Calu3 (cell line): Measurements from ENCODE around the gene PSENEN. TPM values are rescaled to one million over a fixed set of nuclear protein-coding genes. Genes with fewer than 3 reads are reported as not detected.
A peak's percentile ranks its signal among the peaks of the same experiment; 100 is the strongest.

Source experiments
- BruUV-seq: library from RNA; stranded (reverse); fragments of 400-500 nt; replicated peaks from 2 replicates; lab custom pipeline; 2021; lab: Mats Ljungman, UMichigan
- CTCF ChIA-PET: fragments of 300-600 bp; sonication (Branson Sonifier 250); formaldehyde crosslinking; loops from one replicate; lab custom pipeline; 2022; ENCODE audit warnings: antibody characterized with exemption; lab: Charles Lee
- DNase-seq: peaks from one replicate; pipeline ENCODE4 v3.0.0; 2022
- H3K27ac Mint-ChIP-seq: one replicate; pipeline ENCODE4 v1.8.0; 2022; ENCODE audit warnings: mixed read lengths; ENCODE audit not compliant: unreplicated experiment
- H3K27me3 Mint-ChIP-seq: one replicate; pipeline ENCODE4 v1.8.0; 2022; ENCODE audit warnings: mixed read lengths; ENCODE audit not compliant: unreplicated experiment
- H3K36me3 Mint-ChIP-seq: one replicate; pipeline ENCODE4 v1.8.0; 2022; ENCODE audit warnings: mild to moderate bottlenecking, moderate library complexity, mixed read lengths; ENCODE audit not compliant: insufficient read depth, unreplicated experiment
- H3K4me1 Mint-ChIP-seq: one replicate; pipeline ENCODE4 v1.8.0; 2022; ENCODE audit warnings: mild to moderate bottlenecking, low read depth, mixed read lengths; ENCODE audit not compliant: unreplicated experiment
- H3K4me3 Mint-ChIP-seq: one replicate; pipeline ENCODE4 v1.8.0; 2022; ENCODE audit warnings: mild to moderate bottlenecking, low read depth, moderate library complexity, mixed read lengths; ENCODE audit not compliant: unreplicated experiment
- H3K9me3 Mint-ChIP-seq: one replicate; pipeline ENCODE4 v1.8.0; 2022; ENCODE audit warnings: low read depth, mixed read lengths; ENCODE audit not compliant: unreplicated experiment
- CTCF ChIP-seq: fragments of 200-600 bp; IDR thresholded peaks from one replicate; pipeline ENCODE4 v1.8.0; 2022; ENCODE audit warnings: antibody characterized with exemption; ENCODE audit not compliant: unreplicated experiment
- intact Hi-C: fragments of 100-400 bp; cut with micrococcal nuclease; formaldehyde crosslinking; loops from one replicate; pipeline ENCODE4 v1.10.0; 2022; ENCODE audit not compliant: unreplicated experiment
- total RNA-seq: library from RNA; stranded (reverse); gene quantifications from 2 replicates; pipeline ENCODE4 v1.2.3, GENCODE V29; 2022

The PSENEN gene
- total RNA-seq, 1 experiment from 2014 or later = 114 TPM

- DNase-seq = no peak
- H3K27me3 Mint-ChIP-seq = no peaks in the 10 kb centered on the region
- H3K9me3 Mint-ChIP-seq = no peaks in the 10 kb centered on the region
- peaks cover 13% of the 10 kb centered on the region for H3K4me1 Mint-ChIP-seq
- no peak for TF ChIP-seq CTCF
- H3K27ac Mint-ChIP-seq = no peak overlapping the region
- H3K4me3 Mint-ChIP-seq = no peak overlapping the region
- BruUV-seq = no TSS peak
- CTCF ChIA-PET = interaction anchor here (1.2 to 1.3 kb wide), 2 partner anchors 46 to 109 kb away, joined by 5 to 6 read pairs; no protein-coding TSS in a partner anchor
- H3K36me3 Mint-ChIP-seq = peaks cover 29% of the 10 kb centered on the region
- intact Hi-C loops = no loop called here
Observed at GRCh38 chr19:35773020-35773806, 27.8 kb downstream of the PSENEN start.

GRCh38 chr19:35774274-35775045 is 29.0 kb downstream of the PSENEN start:
- Mint-ChIP-seq H3K27ac (peak overlapping the region; percentile 55), H3K9me3 (no peaks in the 10 kb centered on the region), H3K4me3 (peak overlapping the region; percentile 69), H3K4me1 (peaks cover 13% of the 10 kb centered on the region), H3K27me3 (no peaks in the 10 kb centered on the region), H3K36me3 (peaks cover 21% of the 10 kb centered on the region)
- no peak for TF ChIP-seq CTCF
- DNase-seq = no peak
- intact Hi-C loops = no loop called here
- BruUV-seq = no TSS peak
- CTCF ChIA-PET = interaction anchor here (0.6 to 0.8 kb wide), 3 partner anchors 16 to 763 kb away, joined by 3 to 5 read pairs (median 4); no protein-coding TSS in a partner anchor

- no peaks in the 10 kb centered on the region for H3K27me3 Mint-ChIP-seq
- no peaks in the 10 kb centered on the region for H3K9me3 Mint-ChIP-seq
- H3K36me3 Mint-ChIP-seq = peaks cover 16% of the 10 kb centered on the region
- no peak for DNase-seq
- H3K4me1 Mint-ChIP-seq = peaks cover 13% of the 10 kb centered on the region
- CTCF ChIA-PET = no interaction called here
- BruUV-seq = no TSS peak
- no peak for TF ChIP-seq CTCF
- H3K27ac Mint-ChIP-seq = peak overlapping the region; percentile 55
- H3K4me3 Mint-ChIP-seq = peak overlapping the region; percentile 69
- intact Hi-C loops = no loop called here
Observed at GRCh38 chr19:35775046-35775297, 29.5 kb downstream of the PSENEN start.

- peak; percentile 100 for DNase-seq
- Mint-ChIP-seq H3K27ac (peak within 1 kb of the TSS; percentile 55), H3K4me3 (peak within 1 kb of the TSS; percentile 69), H3K27me3 (no peaks in the 10 kb centered on the region), H3K9me3 (no peaks in the 10 kb centered on the region), H3K36me3 (peaks cover 11% of the 10 kb centered on the region), H3K4me1 (peaks cover 13% of the 10 kb centered on the region)
- intact Hi-C loops = no loop called here
- no peak for TF ChIP-seq CTCF
- BruUV-seq = no TSS peak
- CTCF ChIA-PET = no interaction called here
Observed at GRCh38 chr19:35775298-35776101, 30.0 kb downstream of the PSENEN start, which contains the start of gene ARHGAP33. Gene ARHGAP33 (plus strand): TSS chr19:35775564. CDS start chr19:35775659, 95 bp downstream.
